ENCODE results near the gene PLPP4.

The PLPP4 gene

GRCh38 chr10:120613180-120613579, 156.2 kb downstream of the PLPP4 start:
- DNase-seq = no peak

GRCh38 chr10:120614680-120615079, 157.7 kb downstream of the PLPP4 start:
- no peak for DNase-seq

- no peak for DNase-seq
Measured at GRCh38 chr10:120616311-120616911, 159.4 kb downstream of the PLPP4 start.

GRCh38 chr10:120628197-120628596, 171.2 kb downstream of the PLPP4 start:
- DNase-seq = no peak

- no peak for DNase-seq
Measured at GRCh38 chr10:120630266-120630665, 173.2 kb downstream of the PLPP4 start.

GRCh38 chr10:120632047-120632446, 175.0 kb downstream of the PLPP4 start:
- DNase-seq = no peak

- no peak for DNase-seq
Measured at GRCh38 chr10:120632942-120633341, 175.9 kb downstream of the PLPP4 start.

- DNase-seq = no peak
Measured at GRCh38 chr10:120634659-120635058, 177.6 kb downstream of the PLPP4 start.
